ENCODE measurements around the gene PYGB.

The PYGB gene

DNA sequence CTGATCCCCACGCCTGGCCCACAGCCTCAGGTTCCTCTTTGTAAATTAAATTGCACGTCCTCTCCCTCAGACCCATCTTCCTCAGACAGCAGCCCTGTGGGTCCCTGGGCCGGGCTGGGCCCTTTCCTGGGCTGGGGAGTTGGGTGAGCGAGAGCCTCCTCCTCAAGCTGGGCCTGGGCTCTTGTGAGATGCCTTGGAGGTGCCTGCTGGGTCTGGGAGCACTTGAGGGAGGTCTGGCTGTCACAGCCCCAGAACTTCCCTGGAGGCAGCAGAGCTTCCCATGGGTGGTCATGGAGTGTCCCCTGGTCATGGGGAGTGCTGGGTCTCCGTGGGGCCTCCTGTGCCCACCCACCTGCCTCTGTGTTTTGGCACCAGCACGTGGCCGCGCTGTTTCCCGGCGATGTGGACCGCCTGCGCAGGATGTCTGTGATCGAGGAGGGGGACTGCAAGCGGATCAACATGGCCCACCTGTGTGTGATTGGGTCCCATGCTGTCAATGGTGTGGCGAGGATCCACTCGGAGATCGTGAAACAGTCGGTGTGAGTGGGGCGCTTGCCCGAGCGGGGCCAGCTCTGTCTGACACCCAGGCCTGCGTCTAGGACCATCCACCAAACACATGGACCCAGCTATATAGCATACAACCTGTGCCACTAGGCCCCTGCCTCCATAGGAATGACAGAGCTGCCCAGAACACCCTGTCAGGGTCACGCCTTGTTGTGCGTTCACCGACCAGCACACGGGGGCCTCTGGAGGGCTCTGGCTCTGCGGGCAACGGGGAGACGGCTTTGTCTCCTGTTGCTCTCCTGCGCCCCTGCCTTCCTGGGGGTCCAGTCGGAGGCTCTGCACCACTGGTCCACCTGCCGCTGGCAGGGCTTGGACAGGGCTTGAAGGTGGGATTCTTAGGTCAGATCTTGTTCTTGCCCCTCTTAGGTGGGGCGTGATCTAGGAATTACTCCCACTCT is 33.0 kb downstream of the PYGB start:
- TF ChIP-seq, protein P1, sequence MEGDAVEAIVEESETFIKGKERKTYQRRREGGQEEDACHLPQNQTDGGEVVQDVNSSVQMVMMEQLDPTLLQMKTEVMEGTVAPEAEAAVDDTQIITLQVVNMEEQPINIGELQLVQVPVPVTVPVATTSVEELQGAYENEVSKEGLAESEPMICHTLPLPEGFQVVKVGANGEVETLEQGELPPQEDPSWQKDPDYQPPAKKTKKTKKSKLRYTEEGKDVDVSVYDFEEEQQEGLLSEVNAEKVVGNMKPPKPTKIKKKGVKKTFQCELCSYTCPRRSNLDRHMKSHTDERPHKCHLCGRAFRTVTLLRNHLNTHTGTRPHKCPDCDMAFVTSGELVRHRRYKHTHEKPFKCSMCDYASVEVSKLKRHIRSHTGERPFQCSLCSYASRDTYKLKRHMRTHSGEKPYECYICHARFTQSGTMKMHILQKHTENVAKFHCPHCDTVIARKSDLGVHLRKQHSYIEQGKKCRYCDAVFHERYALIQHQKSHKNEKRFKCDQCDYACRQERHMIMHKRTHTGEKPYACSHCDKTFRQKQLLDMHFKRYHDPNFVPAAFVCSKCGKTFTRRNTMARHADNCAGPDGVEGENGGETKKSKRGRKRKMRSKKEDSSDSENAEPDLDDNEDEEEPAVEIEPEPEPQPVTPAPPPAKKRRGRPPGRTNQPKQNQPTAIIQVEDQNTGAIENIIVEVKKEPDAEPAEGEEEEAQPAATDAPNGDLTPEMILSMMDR (IDR thresholded peaks at IDR 0.05; ENCODE audit: extremely low read depth, missing control alignments), result no peak
- DNase-seq (ENCODE audit: low spot score), result no peak

DNA sequence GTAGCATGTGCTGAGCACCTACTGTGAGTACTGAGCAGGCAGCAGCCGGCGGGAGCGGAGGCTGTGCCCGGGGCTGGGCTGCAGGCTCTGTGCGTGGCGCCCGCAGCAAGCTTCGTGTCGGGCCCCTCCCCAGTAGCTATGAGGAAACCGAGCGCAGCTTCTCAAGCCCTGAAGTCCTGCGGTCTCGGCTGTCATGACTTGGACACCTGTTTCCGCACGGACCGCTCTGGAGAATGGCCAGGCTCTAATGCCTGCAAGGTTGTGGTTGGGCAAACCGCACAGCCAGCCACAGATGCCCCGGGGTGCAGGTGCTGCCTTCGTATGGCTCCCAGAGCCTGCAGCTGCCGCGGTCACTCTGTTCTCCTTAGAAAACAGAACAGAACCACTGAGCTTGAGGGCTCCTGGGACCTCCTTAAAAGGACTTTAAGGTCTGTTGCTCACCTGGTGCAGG is 33.7 kb downstream of the PYGB start:
- peak; percentile 62 for DNase-seq (ENCODE audit: low spot score)
- TF ChIP-seq, protein P1 (IDR thresholded peaks at IDR 0.05; ENCODE audit: extremely low read depth, missing control alignments), result no peak

- TF ChIP-seq, protein P1 (IDR thresholded peaks at IDR 0.05; ENCODE audit: extremely low read depth, missing control alignments), result no peak
- no peak for DNase-seq (ENCODE audit: low spot score)
Measured at GRCh38 chr20:25282034-25282781, 34.3 kb downstream of the PYGB start.

GRCh38 chr20:25282796-25283195 is 34.9 kb downstream of the PYGB start:
- TF ChIP-seq, protein P1 (IDR thresholded peaks at IDR 0.05; ENCODE audit: extremely low read depth, missing control alignments), result no peak
- DNase-seq (ENCODE audit: low spot score), result no peak

GRCh38 chr20:25283221-25283951 is 35.5 kb downstream of the PYGB start:
- no peak for DNase-seq (ENCODE audit: low spot score)
- TF ChIP-seq, protein P1 (IDR thresholded peaks at IDR 0.05; ENCODE audit: extremely low read depth, missing control alignments), result no peak

- TF ChIP-seq, protein P1 (IDR thresholded peaks at IDR 0.05; ENCODE audit: extremely low read depth, missing control alignments), result no peak
- DNase-seq (ENCODE audit: low spot score), result no peak
Measured at GRCh38 chr20:25284131-25284601, 36.3 kb downstream of the PYGB start.
